ENCODE data around the gene AGL. TPM values are rescaled to one million over a fixed set of nuclear protein-coding genes. Genes with fewer than 3 reads are reported as not detected.

The AGL gene
- total and polyA plus RNA-seq, 10 of the 15 experiments (the other 5 are each of a cell fraction or from before 2014, with no cell fraction given): 5.6 to 21.6 (median 13.7) TPM

DNA sequence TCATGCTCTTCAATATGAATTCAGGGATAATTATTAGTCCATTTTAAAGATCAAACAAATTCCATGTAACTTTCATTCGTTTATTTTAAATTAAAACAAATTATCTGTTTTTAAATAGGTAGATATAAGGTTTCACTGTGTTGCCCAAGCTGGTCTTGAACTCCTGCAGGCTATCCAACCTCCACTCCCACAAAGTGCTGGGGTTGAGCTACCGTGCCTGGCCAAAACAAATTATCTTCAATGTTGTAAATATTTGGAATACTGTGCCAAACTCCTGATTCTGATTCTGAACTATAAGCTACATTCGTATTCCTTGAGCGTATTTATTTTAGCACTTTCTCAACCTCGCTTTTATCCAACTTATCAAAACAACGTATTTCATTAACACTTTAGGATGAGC, 19.6 kb downstream of the AGL start:
- no peak for TF ChIP-seq CHD4 (IDR thresholded peaks at IDR 0.05)
- TF ChIP-seq RAD21 (IDR thresholded peaks at IDR 0.05; ENCODE audit: insufficient read depth, low read depth, low read length): no peak
- no peak for TF ChIP-seq KDM1A (IDR thresholded peaks at IDR 0.05; ENCODE audit: borderline replicate concordance)
- no peak for TF ChIP-seq ZNF24 (IDR thresholded peaks at IDR 0.05)
- TF ChIP-seq JUNB (IDR thresholded peaks at IDR 0.05): no peak
- TF ChIP-seq FOS (IDR thresholded peaks at IDR 0.05; ENCODE audit: borderline replicate concordance, extremely low read depth, insufficient read length): no peak
- no peak for TF ChIP-seq PAX5 (IDR thresholded peaks at IDR 0.05; ENCODE audit: borderline replicate concordance, low read depth, low read length)
- TF ChIP-seq, protein P1, sequence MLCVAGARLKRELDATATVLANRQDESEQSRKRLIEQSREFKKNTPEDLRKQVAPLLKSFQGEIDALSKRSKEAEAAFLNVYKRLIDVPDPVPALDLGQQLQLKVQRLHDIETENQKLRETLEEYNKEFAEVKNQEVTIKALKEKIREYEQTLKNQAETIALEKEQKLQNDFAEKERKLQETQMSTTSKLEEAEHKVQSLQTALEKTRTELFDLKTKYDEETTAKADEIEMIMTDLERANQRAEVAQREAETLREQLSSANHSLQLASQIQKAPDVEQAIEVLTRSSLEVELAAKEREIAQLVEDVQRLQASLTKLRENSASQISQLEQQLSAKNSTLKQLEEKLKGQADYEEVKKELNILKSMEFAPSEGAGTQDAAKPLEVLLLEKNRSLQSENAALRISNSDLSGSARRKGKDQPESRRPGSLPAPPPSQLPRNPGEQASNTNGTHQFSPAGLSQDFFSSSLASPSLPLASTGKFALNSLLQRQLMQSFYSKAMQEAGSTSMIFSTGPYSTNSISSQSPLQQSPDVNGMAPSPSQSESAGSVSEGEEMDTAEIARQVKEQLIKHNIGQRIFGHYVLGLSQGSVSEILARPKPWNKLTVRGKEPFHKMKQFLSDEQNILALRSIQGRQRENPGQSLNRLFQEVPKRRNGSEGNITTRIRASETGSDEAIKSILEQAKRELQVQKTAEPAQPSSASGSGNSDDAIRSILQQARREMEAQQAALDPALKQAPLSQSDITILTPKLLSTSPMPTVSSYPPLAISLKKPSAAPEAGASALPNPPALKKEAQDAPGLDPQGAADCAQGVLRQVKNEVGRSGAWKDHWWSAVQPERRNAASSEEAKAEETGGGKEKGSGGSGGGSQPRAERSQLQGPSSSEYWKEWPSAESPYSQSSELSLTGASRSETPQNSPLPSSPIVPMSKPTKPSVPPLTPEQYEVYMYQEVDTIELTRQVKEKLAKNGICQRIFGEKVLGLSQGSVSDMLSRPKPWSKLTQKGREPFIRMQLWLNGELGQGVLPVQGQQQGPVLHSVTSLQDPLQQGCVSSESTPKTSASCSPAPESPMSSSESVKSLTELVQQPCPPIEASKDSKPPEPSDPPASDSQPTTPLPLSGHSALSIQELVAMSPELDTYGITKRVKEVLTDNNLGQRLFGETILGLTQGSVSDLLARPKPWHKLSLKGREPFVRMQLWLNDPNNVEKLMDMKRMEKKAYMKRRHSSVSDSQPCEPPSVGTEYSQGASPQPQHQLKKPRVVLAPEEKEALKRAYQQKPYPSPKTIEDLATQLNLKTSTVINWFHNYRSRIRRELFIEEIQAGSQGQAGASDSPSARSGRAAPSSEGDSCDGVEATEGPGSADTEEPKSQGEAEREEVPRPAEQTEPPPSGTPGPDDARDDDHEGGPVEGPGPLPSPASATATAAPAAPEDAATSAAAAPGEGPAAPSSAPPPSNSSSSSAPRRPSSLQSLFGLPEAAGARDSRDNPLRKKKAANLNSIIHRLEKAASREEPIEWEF (IDR thresholded peaks at IDR 0.05; ENCODE audit: insufficient replicate concordance, low read depth, low read length): no peak
- no peak for TF ChIP-seq ZNF207 (IDR thresholded peaks at IDR 0.05; ENCODE audit: borderline replicate concordance)
- TF ChIP-seq, protein P2, sequence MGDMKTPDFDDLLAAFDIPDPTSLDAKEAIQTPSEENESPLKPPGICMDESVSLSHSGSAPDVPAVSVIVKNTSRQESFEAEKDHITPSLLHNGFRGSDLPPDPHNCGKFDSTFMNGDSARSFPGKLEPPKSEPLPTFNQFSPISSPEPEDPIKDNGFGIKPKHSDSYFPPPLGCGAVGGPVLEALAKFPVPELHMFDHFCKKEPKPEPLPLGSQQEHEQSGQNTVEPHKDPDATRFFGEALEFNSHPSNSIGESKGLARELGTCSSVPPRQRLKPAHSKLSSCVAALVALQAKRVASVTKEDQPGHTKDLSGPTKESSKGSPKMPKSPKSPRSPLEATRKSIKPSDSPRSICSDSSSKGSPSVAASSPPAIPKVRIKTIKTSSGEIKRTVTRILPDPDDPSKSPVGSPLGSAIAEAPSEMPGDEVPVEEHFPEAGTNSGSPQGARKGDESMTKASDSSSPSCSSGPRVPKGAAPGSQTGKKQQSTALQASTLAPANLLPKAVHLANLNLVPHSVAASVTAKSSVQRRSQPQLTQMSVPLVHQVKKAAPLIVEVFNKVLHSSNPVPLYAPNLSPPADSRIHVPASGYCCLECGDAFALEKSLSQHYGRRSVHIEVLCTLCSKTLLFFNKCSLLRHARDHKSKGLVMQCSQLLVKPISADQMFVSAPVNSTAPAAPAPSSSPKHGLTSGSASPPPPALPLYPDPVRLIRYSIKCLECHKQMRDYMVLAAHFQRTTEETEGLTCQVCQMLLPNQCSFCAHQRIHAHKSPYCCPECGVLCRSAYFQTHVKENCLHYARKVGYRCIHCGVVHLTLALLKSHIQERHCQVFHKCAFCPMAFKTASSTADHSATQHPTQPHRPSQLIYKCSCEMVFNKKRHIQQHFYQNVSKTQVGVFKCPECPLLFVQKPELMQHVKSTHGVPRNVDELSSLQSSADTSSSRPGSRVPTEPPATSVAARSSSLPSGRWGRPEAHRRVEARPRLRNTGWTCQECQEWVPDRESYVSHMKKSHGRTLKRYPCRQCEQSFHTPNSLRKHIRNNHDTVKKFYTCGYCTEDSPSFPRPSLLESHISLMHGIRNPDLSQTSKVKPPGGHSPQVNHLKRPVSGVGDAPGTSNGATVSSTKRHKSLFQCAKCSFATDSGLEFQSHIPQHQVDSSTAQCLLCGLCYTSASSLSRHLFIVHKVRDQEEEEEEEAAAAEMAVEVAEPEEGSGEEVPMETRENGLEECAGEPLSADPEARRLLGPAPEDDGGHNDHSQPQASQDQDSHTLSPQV (IDR thresholded peaks at IDR 0.05): no peak
- no peak for FAIRE-seq

More for the DNA sequence above, 19.6 kb downstream of the AGL start:
- ChIA-PET RAD21 (ENCODE audit: unreplicated experiment) (no interaction called here), CTCF (no interaction called here), POLR2A (interaction anchor here (0.7 kb wide), 1 partner anchor 343 kb away, joined by 3 read pairs; no protein-coding TSS in a partner anchor), SMC1A (ENCODE audit: uncharacterized antibody, unreplicated experiment) (interaction anchor here (1.6 to 2.2 kb wide), 2 partner anchors 8 to 17 kb away, joined by 7 to 8 read pairs; no protein-coding TSS in a partner anchor)
- Histone ChIP-seq H3K36me3 (ENCODE audit: control insufficient read depth in 2 of 2, insufficient read depth in 2 of 2, low read length in 1 of 2) (peaks cover 0 to 7% of the 10 kb centered on the region in 2 experiments; a peak in 1 of 4 replicates), H3K9me3 (replicated peaks; ENCODE audit: control insufficient read depth, insufficient read depth, low read length) (no peaks in the 10 kb centered on the region), H4K20me1 (ENCODE audit: control insufficient read depth, insufficient read depth) (no peaks in the 10 kb centered on the region), H3K9ac (ENCODE audit: control insufficient read depth, insufficient read depth, low read length) (no peak overlapping the region), H3K4me2 (ENCODE audit: control insufficient read depth, insufficient read depth) (no peak overlapping the region), H2AFZ (ENCODE audit: control insufficient read depth, low read depth, low read length) (no peak overlapping the region), H3K27ac (ENCODE audit: control insufficient read depth, insufficient read depth) (no peak overlapping the region), H3K79me2 (ENCODE audit: control insufficient read depth, insufficient read depth, low read length) (no peaks in the 10 kb centered on the region), H3K4me1 (ENCODE audit: control insufficient read depth, insufficient read depth, low read length) (no peaks in the 10 kb centered on the region), H3K4me3 (no peak overlapping the region), H3K27me3 (replicated peaks in 1 of 2; ENCODE audit: control insufficient read depth in 2 of 2, insufficient read depth in 2 of 2, low read length in 1 of 2) (no peaks in the 10 kb centered on the region)
- DNase-seq (ENCODE audit: low read depth, low spot score) (no peak), ATAC-seq (no peak)
- BruUV-seq (replicated peaks): no TSS peak
- in situ Hi-C loops (cut with MboI) (no loop called here), intact Hi-C loops (cut with micrococcal nuclease; ENCODE audit: unreplicated experiment) (no loop called here)
- 98% methylated on average over 6 of the region's 6 CpGs for WGBS (ENCODE audit: insufficient coverage, insufficient replicate concordance, low lambda C conversion rate, missing lambda C conversion rate)

Data from GM12878 (cell line).